HepG2 (cell line): ENCODE results near the gene SLC16A9. TPM values are rescaled to one million over a fixed set of nuclear protein-coding genes. Genes with fewer than 3 reads are reported as not detected.

Source experiments
- ATAC-seq: fragments of 200-7000 bp; cut with Tn5 transposase; 3 replicates; pipeline ENCODE4 v1.9.1; 2020; ENCODE audit warnings: mild to moderate bottlenecking, moderate library complexity
- BruUV-seq: library from RNA; stranded (reverse); fragments of 400-500 nt; replicated peaks from 2 replicates; lab custom pipeline; 2021; lab: Mats Ljungman, UMichigan
- CTCF ChIA-PET: fragments of 300-600 bp; formaldehyde crosslinking; extraction: SDS; loops from one replicate; lab custom pipeline; 2021; ENCODE audit warnings: low total read pairs, inconsistent platforms, low intra/inter-chr PET ratio; lab: Yijun Ruan, JAX
- POLR2A ChIA-PET: fragments of 350-600 bp; sonication (Branson Sonifier 250); formaldehyde crosslinking; loops from one replicate; lab custom pipeline; 2020; ENCODE audit warnings: antibody characterized with exemption, inconsistent platforms; lab: Yijun Ruan, JAX
- DNase-seq: peaks from one replicate; pipeline ENCODE4 v3.0.0-alpha.2; 2015; ENCODE audit warnings: low spot score
- FAIRE-seq: peaks from 3 replicates; lab custom pipeline; 2011; peaks lifted over from hg19 to GRCh38; lab: Jason Lieb, UNC
- H2AFZ ChIP-seq: one replicate; pipeline ENCODE4 v1.6.1; 2011; ENCODE audit warnings: low read length, inconsistent platforms
- H3K27ac ChIP-seq: fragments of 300-600 bp; 3 replicates; pipeline ENCODE4 v1.8.0; 2011; ENCODE audit warnings: mixed run types, mild to moderate bottlenecking, mixed read lengths, low read length, inconsistent platforms; ENCODE audit not compliant: insufficient read depth; ENCODE audit errors: extremely low read length
- H3K27me3 ChIP-seq, 2 experiments: fragments of 200-600 bp in 1 of 2; 2 replicates in 1 of 2; 3 replicates in 1 of 2; pipeline versions ENCODE4 v1.6.0 to v1.8.0; 2011; ENCODE audit warnings: low read length in 2 of 2, mild to moderate bottlenecking in 2 of 2, moderate library complexity in 2 of 2, inconsistent platforms in 1 of 2; ENCODE audit not compliant: insufficient read depth in 2 of 2, control insufficient read depth in 1 of 2
- H3K36me3 ChIP-seq, 2 experiments: fragments of 200-600 bp in 1 of 2; replicated peaks in 1 of 2; 2 replicates in 1 of 2; 3 replicates in 1 of 2; pipeline versions ENCODE4 v1.5.1 to v1.8.0; 2011; ENCODE audit warnings: low read length in 2 of 2, inconsistent platforms in 1 of 2; ENCODE audit not compliant: insufficient read depth in 2 of 2, control insufficient read depth in 1 of 2
- H3K4me1 ChIP-seq: 2 replicates; pipeline ENCODE4 v1.5.1; 2012; ENCODE audit warnings: low read length, inconsistent platforms; ENCODE audit not compliant: insufficient read depth
- H3K4me2 ChIP-seq: 2 replicates; pipeline ENCODE4 v1.6.0; 2011; ENCODE audit warnings: low read depth, low read length, inconsistent platforms
- H3K4me3 ChIP-seq, 3 experiments: fragments of 200-600 bp in 1 of 3; sonication (generic), shearing (Covaris generic) in 1 of 3; replicated peaks in 1 of 3; 2 replicates each; pipeline ENCODE4 v1.5.1; 2011 to 2016; ENCODE audit warnings: low read length in 3 of 3, inconsistent platforms in 2 of 3, low read depth in 2 of 3, mild to moderate bottlenecking in 2 of 3, control low read depth in 1 of 3, mixed read lengths in 1 of 3; ENCODE audit not compliant: insufficient read depth in 1 of 3
- H3K79me2 ChIP-seq: one replicate; pipeline ENCODE4 v1.6.1; 2011; ENCODE audit warnings: low read length, inconsistent platforms; ENCODE audit not compliant: insufficient read depth
- H3K9ac ChIP-seq: 2 replicates; pipeline ENCODE4 v1.6.0; 2011; ENCODE audit warnings: mild to moderate bottlenecking, low read depth, low read length, inconsistent platforms; ENCODE audit not compliant: insufficient read depth
- H3K9me3 ChIP-seq: 2 replicates; pipeline ENCODE4 v1.5.1; 2012; ENCODE audit warnings: mild to moderate bottlenecking, low read length
- H4K20me1 ChIP-seq: 2 replicates; pipeline ENCODE4 v1.6.0; 2011; ENCODE audit warnings: inconsistent platforms, mild to moderate bottlenecking, low read length, moderate library complexity; ENCODE audit not compliant: insufficient read depth
- DDIT3 ChIP-seq: sonication (generic); formaldehyde crosslinking; IDR thresholded peaks from 2 replicates; pipeline ENCODE4 v1.4.0; 2020; ENCODE audit warnings: mild to moderate bottlenecking, missing genetic modification reagents
- HMGXB3 ChIP-seq: sonication (generic); formaldehyde crosslinking; IDR thresholded peaks from 2 replicates; pipeline ENCODE4 v1.4.0; 2020; ENCODE audit warnings: missing genetic modification reagents, borderline replicate concordance
- NFAT5 ChIP-seq: sonication (generic); formaldehyde crosslinking; IDR thresholded peaks from 2 replicates; pipeline ENCODE4 v1.4.0; 2020; ENCODE audit warnings: missing genetic modification reagents
- ZBTB20 ChIP-seq: sonication (generic); formaldehyde crosslinking; IDR thresholded peaks from 2 replicates; pipeline ENCODE4 v1.8.1; 2023; ENCODE audit warnings: missing genetic modification reagents, low read depth, mild to moderate bottlenecking, borderline replicate concordance
- ZBTB42 ChIP-seq: sonication (generic); formaldehyde crosslinking; IDR thresholded peaks from 2 replicates; pipeline ENCODE4 v1.5.0; 2020; ENCODE audit warnings: mild to moderate bottlenecking, missing genetic modification reagents
- ZNF326 ChIP-seq: sonication (generic); formaldehyde crosslinking; IDR thresholded peaks from 2 replicates; pipeline ENCODE4 v1.4.0; 2020; ENCODE audit warnings: missing genetic modification reagents, borderline replicate concordance
- ZNF740 ChIP-seq: sonication (generic); formaldehyde crosslinking; IDR thresholded peaks from 2 replicates; pipeline ENCODE4 v1.4.0; 2020; ENCODE audit warnings: missing genetic modification reagents
- WGBS: methylation state at CpG from one replicate; pipeline ENCODE4 v1.1.6; 2017; ENCODE audit warnings: low lambda C conversion rate; 5-methylcytosine and 5-hydroxymethylcytosine counted together
- in situ Hi-C: cut with HindIII; loops from 2 replicates; pipeline ENCODE4 v1.10.0; 2017; ENCODE audit warnings: low pct_unique_long_range_greater_than_20kb; ENCODE audit not compliant: extremely low pct_ligation_motif_present
- intact Hi-C: fragments of 100-400 bp; cut with micrococcal nuclease; formaldehyde crosslinking; loops from one replicate; pipeline ENCODE4 v1.10.0; 2022; ENCODE audit not compliant: unreplicated experiment
- polyA plus RNA-seq, 8 experiments: library from polyadenylated mRNA; depleted of rRNA in 3 of 8; stranded (reverse) in 7 of 8; unstranded in 1 of 8; fragments of >200 nt; fragmentation: Illumina TruSeq in 4 of 8; extraction: Trizol in 4 of 8; gene quantifications; 2 replicates each; pipeline versions ENCODE4 v1.2.1 to v1.2.3, GENCODE V29; 2011 to 2016; ENCODE audit warnings: low read depth in 4 of 8, missing spikeins in 1 of 8, mixed read lengths in 1 of 8; ENCODE audit not compliant: insufficient read depth in 1 of 8
- total RNA-seq, 5 experiments: library from RNA; depleted of rRNA; stranded (reverse); fragments of >200 nt; fragmentation: Illumina TruSeq; extraction: Trizol; gene quantifications; 2 replicates each; pipeline ENCODE4 v1.2.3, GENCODE V29; 2016; ENCODE audit warnings: low read depth in 1 of 5
- TF ChIP-seq, protein P1 (sequence below): sonication (generic); formaldehyde crosslinking; IDR thresholded peaks from 2 replicates; pipeline ENCODE4 v1.4.0; 2020; ENCODE audit warnings: missing genetic modification reagents

Gene SLC16A9
- total and polyA plus RNA-seq, 2 of the 13 experiments (the other 11 are each of a cell fraction or from before 2014, with no cell fraction given), result 0.01 to 0.09 TPM

DNA sequence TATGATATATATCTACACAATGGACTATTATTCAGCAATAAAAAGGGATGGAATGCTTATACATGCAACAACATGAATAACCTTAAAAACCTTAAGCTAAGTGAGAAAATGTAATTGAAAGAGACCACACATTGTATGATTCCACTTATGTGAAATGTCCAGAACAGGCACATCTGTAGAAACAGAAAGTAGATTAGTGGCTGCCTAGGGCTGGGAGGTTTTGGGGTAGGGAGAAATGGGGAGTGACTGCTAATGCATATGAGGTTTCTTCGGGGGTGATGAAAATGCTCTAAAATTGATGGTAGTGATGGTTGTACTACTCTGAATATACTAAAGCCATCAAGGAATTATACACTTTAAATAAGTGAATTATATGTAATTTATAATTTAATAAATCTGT is 14.7 kb downstream of the SLC16A9 start:
- H4K20me1 ChIP-seq, result no peaks in the 10 kb centered on the region
- H2AFZ ChIP-seq, result no peak overlapping the region
- 41% methylated on average over 1 of the region's 1 CpG for WGBS
- no peak overlapping the region for H3K27ac ChIP-seq
- in situ Hi-C loops (no loop called here), intact Hi-C loops (no loop called here)
- no peaks in the 10 kb centered on the region for H3K79me2 ChIP-seq
- POLR2A ChIA-PET, result no interaction called here
- FAIRE-seq, result no peak
- no peak for DNase-seq
- H3K9me3 ChIP-seq, result no peaks in the 10 kb centered on the region
- H3K4me1 ChIP-seq, result no peaks in the 10 kb centered on the region
- 0 out of 5 replicates have a peak, but pooled peaks cover 0 to 3% of the 10 kb centered on the region in 2 experiments for H3K27me3 ChIP-seq
- no peak for ATAC-seq
- no peak overlapping the region for H3K4me3 ChIP-seq
- CTCF ChIA-PET, result no interaction called here
- no peaks in the 10 kb centered on the region for H3K36me3 ChIP-seq
- H3K9ac ChIP-seq, result no peak overlapping the region
- no peak overlapping the region for H3K4me2 ChIP-seq
- BruUV-seq, result no TSS peak
- TF ChIP-seq ZNF740 (CRISPR knock-in tag) (no peak), ZBTB42 (no peak), NFAT5 (no peak), ZBTB20 (CRISPR knock-in tag) (no peak), DDIT3 (no peak), HMGXB3 (CRISPR knock-in tag) (no peak), ZNF326 (CRISPR knock-in tag) (no peak)
- TF ChIP-seq, protein P1, sequence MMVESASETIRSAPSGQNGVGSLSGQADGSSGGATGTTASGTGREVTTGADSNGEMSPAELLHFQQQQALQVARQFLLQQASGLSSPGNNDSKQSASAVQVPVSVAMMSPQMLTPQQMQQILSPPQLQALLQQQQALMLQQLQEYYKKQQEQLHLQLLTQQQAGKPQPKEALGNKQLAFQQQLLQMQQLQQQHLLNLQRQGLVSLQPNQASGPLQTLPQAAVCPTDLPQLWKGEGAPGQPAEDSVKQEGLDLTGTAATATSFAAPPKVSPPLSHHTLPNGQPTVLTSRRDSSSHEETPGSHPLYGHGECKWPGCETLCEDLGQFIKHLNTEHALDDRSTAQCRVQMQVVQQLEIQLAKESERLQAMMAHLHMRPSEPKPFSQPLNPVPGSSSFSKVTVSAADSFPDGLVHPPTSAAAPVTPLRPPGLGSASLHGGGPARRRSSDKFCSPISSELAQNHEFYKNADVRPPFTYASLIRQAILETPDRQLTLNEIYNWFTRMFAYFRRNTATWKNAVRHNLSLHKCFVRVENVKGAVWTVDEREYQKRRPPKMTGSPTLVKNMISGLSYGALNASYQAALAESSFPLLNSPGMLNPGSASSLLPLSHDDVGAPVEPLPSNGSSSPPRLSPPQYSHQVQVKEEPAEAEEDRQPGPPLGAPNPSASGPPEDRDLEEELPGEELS (CRISPR knock-in tag), result no peak
